ENCODE results near the gene ZBTB39.
"Not testable (repeated sequence)": the region's sequence is repeated elsewhere in the genome, so short reads cannot be mapped to it uniquely, and the experiment has no call there.

GRCh38 chr12:56982578-56983236 lies 23.6 kb downstream of the ZBTB39 start:
- TF ChIP-seq POLR2A, POLR2AphosphoS5 (IDR thresholded peaks at IDR 0.05): not testable (repeated sequence)
- TF ChIP-seq, protein P1, sequence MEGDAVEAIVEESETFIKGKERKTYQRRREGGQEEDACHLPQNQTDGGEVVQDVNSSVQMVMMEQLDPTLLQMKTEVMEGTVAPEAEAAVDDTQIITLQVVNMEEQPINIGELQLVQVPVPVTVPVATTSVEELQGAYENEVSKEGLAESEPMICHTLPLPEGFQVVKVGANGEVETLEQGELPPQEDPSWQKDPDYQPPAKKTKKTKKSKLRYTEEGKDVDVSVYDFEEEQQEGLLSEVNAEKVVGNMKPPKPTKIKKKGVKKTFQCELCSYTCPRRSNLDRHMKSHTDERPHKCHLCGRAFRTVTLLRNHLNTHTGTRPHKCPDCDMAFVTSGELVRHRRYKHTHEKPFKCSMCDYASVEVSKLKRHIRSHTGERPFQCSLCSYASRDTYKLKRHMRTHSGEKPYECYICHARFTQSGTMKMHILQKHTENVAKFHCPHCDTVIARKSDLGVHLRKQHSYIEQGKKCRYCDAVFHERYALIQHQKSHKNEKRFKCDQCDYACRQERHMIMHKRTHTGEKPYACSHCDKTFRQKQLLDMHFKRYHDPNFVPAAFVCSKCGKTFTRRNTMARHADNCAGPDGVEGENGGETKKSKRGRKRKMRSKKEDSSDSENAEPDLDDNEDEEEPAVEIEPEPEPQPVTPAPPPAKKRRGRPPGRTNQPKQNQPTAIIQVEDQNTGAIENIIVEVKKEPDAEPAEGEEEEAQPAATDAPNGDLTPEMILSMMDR (IDR thresholded peaks at IDR 0.05), result not testable (repeated sequence)

Measured in gastroesophageal sphincter (tissue), 3 donors.